Activated CD4-positive, alpha-beta memory T cell treated with anti-CD3 and anti-CD28 coated beads, Interleukin-2, amount 10 ng/mL, durations not matched to agents 7 days and 5 days (primary cell): Measurements from ENCODE around the gene UNC5C. TPM values are rescaled to one million over a fixed set of nuclear protein-coding genes. Genes with fewer than 3 reads are reported as not detected.

Experiments used
- CTCF ChIA-PET: fragments of 350-600 bp; sonication (Branson Sonifier 250); formaldehyde crosslinking; loops from one replicate; lab custom pipeline; 2021; ENCODE audit warnings: antibody characterized with exemption, inconsistent platforms; lab: Charles Lee
- POLR2A ChIA-PET: fragments of 350-600 bp; sonication (Branson Sonifier 250); formaldehyde crosslinking; loops from one replicate; lab custom pipeline; 2021; ENCODE audit warnings: antibody characterized with exemption; lab: Charles Lee
- DNase-seq: peaks from one replicate; pipeline ENCODE4 v3.0.0-alpha.2; 2020
- H3K27ac Mint-ChIP-seq: one replicate; pipeline ENCODE4 v1.8.0; 2021; ENCODE audit warnings: mild to moderate bottlenecking, mixed read lengths
- H3K27me3 Mint-ChIP-seq: one replicate; pipeline ENCODE4 v1.8.0; 2021; ENCODE audit warnings: mixed read lengths
- H3K36me3 Mint-ChIP-seq: one replicate; pipeline ENCODE4 v1.8.0; 2021; ENCODE audit warnings: low read depth, mixed read lengths
- H3K4me1 Mint-ChIP-seq: one replicate; pipeline ENCODE4 v1.8.0; 2021; ENCODE audit warnings: mixed read lengths
- H3K4me3 Mint-ChIP-seq: one replicate; pipeline ENCODE4 v1.8.0; 2021; ENCODE audit warnings: mild to moderate bottlenecking, mixed read lengths
- H3K9me3 Mint-ChIP-seq: one replicate; pipeline ENCODE4 v1.8.0; 2021; ENCODE audit warnings: mixed read lengths
- total RNA-seq, 2 experiments: library from RNA; stranded (reverse); gene quantifications; one replicate each; pipeline ENCODE4 v1.2.3, GENCODE V29; 2021

The UNC5C gene
- total RNA-seq, 2 experiments from 2014 or later = not detected

GRCh38 chr4:95457353-95457752 is 91.4 kb downstream of the UNC5C start:
- Mint-ChIP-seq H3K27me3 (no peaks in the 10 kb centered on the region), H3K9me3 (no peaks in the 10 kb centered on the region)
- POLR2A ChIA-PET = no interaction called here

GRCh38 chr4:95450294-95450693 is 98.5 kb downstream of the UNC5C start:
- no peak overlapping the region for H3K27ac Mint-ChIP-seq
- no peak for DNase-seq
- H3K36me3 Mint-ChIP-seq = no peaks in the 10 kb centered on the region
- ChIA-PET POLR2A (no interaction called here), CTCF (no interaction called here)
- H3K4me1 Mint-ChIP-seq = no peaks in the 10 kb centered on the region
- no peaks in the 10 kb centered on the region for H3K9me3 Mint-ChIP-seq
- no peak overlapping the region for H3K4me3 Mint-ChIP-seq
- no peaks in the 10 kb centered on the region for H3K27me3 Mint-ChIP-seq

More at GRCh38 chr4:95457353-95457752, 91.4 kb downstream of the UNC5C start:
- CTCF ChIA-PET = no interaction called here
- Mint-ChIP-seq H3K4me3 (no peak overlapping the region), H3K4me1 (no peaks in the 10 kb centered on the region), H3K36me3 (no peaks in the 10 kb centered on the region), H3K27ac (no peak overlapping the region)
- DNase-seq = no peak

GRCh38 chr4:95446173-95446572 is 102.6 kb downstream of the UNC5C start:
- no peak overlapping the region for H3K4me3 Mint-ChIP-seq
- no peaks in the 10 kb centered on the region for H3K4me1 Mint-ChIP-seq
- CTCF ChIA-PET = no interaction called here
- no peaks in the 10 kb centered on the region for H3K36me3 Mint-ChIP-seq
- no peak overlapping the region for H3K27ac Mint-ChIP-seq
- no peak for DNase-seq
- H3K9me3 Mint-ChIP-seq = no peaks in the 10 kb centered on the region
- POLR2A ChIA-PET = no interaction called here
- H3K27me3 Mint-ChIP-seq = no peaks in the 10 kb centered on the region

GRCh38 chr4:95445251-95445650 is 103.5 kb downstream of the UNC5C start:
- H3K4me1 Mint-ChIP-seq = no peaks in the 10 kb centered on the region
- DNase-seq = no peak
- ChIA-PET POLR2A (no interaction called here), CTCF (no interaction called here)
- no peak overlapping the region for H3K27ac Mint-ChIP-seq
- no peak overlapping the region for H3K4me3 Mint-ChIP-seq
- no peaks in the 10 kb centered on the region for H3K9me3 Mint-ChIP-seq
- H3K36me3 Mint-ChIP-seq = no peaks in the 10 kb centered on the region
- H3K27me3 Mint-ChIP-seq = no peaks in the 10 kb centered on the region

- Mint-ChIP-seq H3K4me1 (no peaks in the 10 kb centered on the region), H3K9me3 (no peaks in the 10 kb centered on the region), H3K27me3 (no peaks in the 10 kb centered on the region), H3K4me3 (no peak overlapping the region), H3K27ac (no peak overlapping the region), H3K36me3 (no peaks in the 10 kb centered on the region)
- no peak for DNase-seq
- CTCF ChIA-PET = no interaction called here
- POLR2A ChIA-PET = no interaction called here
These were observed 104.0 kb downstream of the UNC5C start for GRCh38 chr4:95444812-95445211.

- no peaks in the 10 kb centered on the region for H3K9me3 Mint-ChIP-seq
- CTCF ChIA-PET = no interaction called here
- H3K27me3 Mint-ChIP-seq = no peaks in the 10 kb centered on the region
- H3K27ac Mint-ChIP-seq = no peak overlapping the region
- no peak overlapping the region for H3K4me3 Mint-ChIP-seq
- H3K36me3 Mint-ChIP-seq = no peaks in the 10 kb centered on the region
- no peaks in the 10 kb centered on the region for H3K4me1 Mint-ChIP-seq
- POLR2A ChIA-PET = no interaction called here
- no peak for DNase-seq
These were observed 108.9 kb downstream of the UNC5C start for GRCh38 chr4:95439896-95440295.

GRCh38 chr4:95439071-95439470 is 109.7 kb downstream of the UNC5C start:
- H3K9me3 Mint-ChIP-seq = no peaks in the 10 kb centered on the region
- CTCF ChIA-PET = no interaction called here

GRCh38 chr4:95432466-95432865 is 116.3 kb downstream of the UNC5C start:
- Mint-ChIP-seq H3K36me3 (no peaks in the 10 kb centered on the region), H3K4me1 (no peaks in the 10 kb centered on the region), H3K27ac (no peak overlapping the region), H3K9me3 (no peaks in the 10 kb centered on the region), H3K4me3 (no peak overlapping the region), H3K27me3 (no peaks in the 10 kb centered on the region)
- DNase-seq = no peak
- POLR2A ChIA-PET = no interaction called here
- CTCF ChIA-PET = no interaction called here

More at GRCh38 chr4:95439071-95439470, 109.7 kb downstream of the UNC5C start:
- no peak for DNase-seq
- H3K4me3 Mint-ChIP-seq = no peak overlapping the region
- no peaks in the 10 kb centered on the region for H3K27me3 Mint-ChIP-seq
- POLR2A ChIA-PET = no interaction called here
- no peak overlapping the region for H3K27ac Mint-ChIP-seq
- H3K36me3 Mint-ChIP-seq = no peaks in the 10 kb centered on the region
- H3K4me1 Mint-ChIP-seq = no peaks in the 10 kb centered on the region

GRCh38 chr4:95431678-95432077 is 117.1 kb downstream of the UNC5C start:
- no peak for DNase-seq
- Mint-ChIP-seq H3K36me3 (no peaks in the 10 kb centered on the region), H3K4me3 (no peak overlapping the region), H3K9me3 (no peaks in the 10 kb centered on the region), H3K4me1 (no peaks in the 10 kb centered on the region), H3K27me3 (no peaks in the 10 kb centered on the region), H3K27ac (no peak overlapping the region)
- POLR2A ChIA-PET = no interaction called here
- CTCF ChIA-PET = no interaction called here

- no peaks in the 10 kb centered on the region for H3K4me1 Mint-ChIP-seq
- POLR2A ChIA-PET = no interaction called here
- no peaks in the 10 kb centered on the region for H3K27me3 Mint-ChIP-seq
- no peak overlapping the region for H3K27ac Mint-ChIP-seq
- CTCF ChIA-PET = no interaction called here
- no peak overlapping the region for H3K4me3 Mint-ChIP-seq
- H3K36me3 Mint-ChIP-seq = no peaks in the 10 kb centered on the region
- DNase-seq = no peak
- no peaks in the 10 kb centered on the region for H3K9me3 Mint-ChIP-seq
These were observed 119.4 kb downstream of the UNC5C start for GRCh38 chr4:95429416-95429815.

- Mint-ChIP-seq H3K4me3 (no peak overlapping the region), H3K9me3 (no peaks in the 10 kb centered on the region), H3K36me3 (no peaks in the 10 kb centered on the region), H3K27me3 (no peaks in the 10 kb centered on the region), H3K4me1 (no peaks in the 10 kb centered on the region), H3K27ac (no peak overlapping the region)
- CTCF ChIA-PET = no interaction called here
- DNase-seq = no peak
- POLR2A ChIA-PET = no interaction called here
These were observed 120.3 kb downstream of the UNC5C start for GRCh38 chr4:95428291-95429070.

- no peak for DNase-seq
- H3K27me3 Mint-ChIP-seq = no peaks in the 10 kb centered on the region
- H3K4me3 Mint-ChIP-seq = no peak overlapping the region
- ChIA-PET POLR2A (no interaction called here), CTCF (no interaction called here)
- H3K9me3 Mint-ChIP-seq = no peaks in the 10 kb centered on the region
- H3K4me1 Mint-ChIP-seq = no peaks in the 10 kb centered on the region
- H3K27ac Mint-ChIP-seq = no peak overlapping the region
- H3K36me3 Mint-ChIP-seq = no peaks in the 10 kb centered on the region
These were observed 122.3 kb downstream of the UNC5C start for GRCh38 chr4:95426455-95426854.

GRCh38 chr4:95422436-95422835 is 126.3 kb downstream of the UNC5C start:
- ChIA-PET POLR2A (no interaction called here), CTCF (no interaction called here)
- Mint-ChIP-seq H3K4me1 (no peaks in the 10 kb centered on the region), H3K4me3 (no peak overlapping the region), H3K36me3 (no peaks in the 10 kb centered on the region), H3K9me3 (no peaks in the 10 kb centered on the region), H3K27ac (no peak overlapping the region), H3K27me3 (no peaks in the 10 kb centered on the region)
- no peak for DNase-seq

- Mint-ChIP-seq H3K9me3 (no peaks in the 10 kb centered on the region), H3K4me1 (no peaks in the 10 kb centered on the region), H3K36me3 (no peaks in the 10 kb centered on the region), H3K4me3 (no peak overlapping the region), H3K27ac (no peak overlapping the region), H3K27me3 (no peaks in the 10 kb centered on the region)
- CTCF ChIA-PET = no interaction called here
- POLR2A ChIA-PET = no interaction called here
- no peak for DNase-seq
These were observed 126.9 kb downstream of the UNC5C start for GRCh38 chr4:95421869-95422268.
